G401.6 (cell line): ENCODE results near the gene TRMT10C.
"Not testable (repeated sequence)": the region's sequence is repeated elsewhere in the genome, so short reads cannot be mapped to it uniquely, and the experiment has no call there.

Source experiments
- FAIRE-seq: peaks from 2 replicates; lab custom pipeline; 2012; peaks lifted over from hg19 to GRCh38; lab: Jason Lieb, UNC

TRMT10C gene

DNA sequence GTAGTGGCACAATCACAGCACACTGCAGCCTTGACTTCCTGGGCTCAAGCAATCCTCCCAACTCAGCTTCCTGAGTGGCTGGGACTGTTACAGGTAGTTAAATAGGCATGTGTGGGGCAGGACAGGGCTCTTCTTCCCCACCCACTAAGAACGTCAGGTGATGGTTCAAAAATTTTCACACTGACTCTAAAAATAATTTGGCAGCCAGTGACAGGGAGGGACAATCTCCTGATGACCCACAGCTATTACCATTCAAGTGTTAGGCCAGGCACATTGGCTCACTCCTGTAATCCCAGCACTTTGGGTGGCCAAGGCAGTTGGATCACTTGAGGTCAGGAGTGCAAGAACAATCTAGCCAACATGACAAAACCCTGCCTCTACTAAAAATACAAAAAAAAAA, 12.2 kb upstream of the TRMT10C start:
- FAIRE-seq = no peak

GRCh38 chr3:101551359-101552081, 10.1 kb upstream of the TRMT10C start:
- not testable (repeated sequence) for FAIRE-seq

- not testable (repeated sequence) for FAIRE-seq
Measured at GRCh38 chr3:101553381-101553780, 8.3 kb upstream of the TRMT10C start.

DNA sequence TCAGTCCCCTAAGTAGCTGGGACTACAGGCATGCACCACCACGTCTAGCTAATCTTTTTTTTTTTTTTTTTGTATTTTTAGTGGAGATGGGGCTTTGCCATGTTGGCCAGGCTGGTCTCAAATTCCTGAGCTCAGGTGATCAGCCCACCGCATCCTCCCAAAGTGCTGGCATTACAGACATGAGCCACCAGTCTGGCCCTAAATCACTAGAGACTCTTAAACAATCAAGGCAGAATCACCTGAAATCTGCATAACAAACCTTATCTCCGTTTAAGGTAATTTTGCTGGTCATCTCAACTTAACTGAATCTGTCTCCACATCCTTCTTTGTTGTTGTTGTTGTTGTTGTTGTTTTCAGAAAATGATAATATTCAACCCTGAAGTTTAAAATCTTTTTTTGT, 5.6 kb upstream of the TRMT10C start:
- FAIRE-seq = no peak

DNA sequence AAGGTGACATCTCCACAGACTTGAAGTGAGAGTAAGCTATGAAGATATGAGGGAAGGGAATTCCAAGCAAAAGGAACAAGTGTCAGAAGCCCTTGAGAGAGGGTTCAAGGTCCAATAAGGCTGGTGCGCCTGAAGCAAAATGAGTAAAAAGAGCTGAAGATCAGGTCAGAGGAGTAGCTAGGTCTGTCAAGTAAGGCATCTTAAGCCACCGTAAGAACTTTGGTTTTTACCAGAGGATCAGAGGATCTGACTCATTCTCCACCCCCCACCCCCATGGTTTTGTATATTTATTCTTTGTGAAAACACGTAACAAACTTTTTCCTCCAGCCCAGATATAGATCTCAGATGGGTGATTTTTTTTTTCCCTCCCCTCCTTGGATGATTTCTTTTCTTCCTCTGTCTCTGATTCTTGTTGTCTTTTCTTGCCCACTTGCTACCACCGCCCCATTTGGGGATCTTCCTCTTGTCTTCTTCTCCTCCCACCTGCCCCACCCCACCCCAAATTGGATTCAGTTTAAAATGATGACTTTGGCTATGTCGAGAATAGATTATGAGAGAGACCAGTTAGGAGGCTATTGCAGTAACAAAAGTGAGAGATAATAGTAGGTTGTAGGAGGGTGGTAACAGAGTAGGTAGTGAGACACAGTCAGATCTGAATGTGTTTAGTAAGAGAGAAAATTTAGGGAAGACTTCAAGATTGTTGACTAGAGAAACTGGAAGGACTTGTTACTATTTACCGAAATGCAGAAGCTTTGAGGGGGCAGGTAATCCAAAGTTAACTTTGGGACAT, 6.1 kb downstream of the TRMT10C start:
- FAIRE-seq = no peak

- FAIRE-seq = no peak
Measured at GRCh38 chr3:101571028-101571895, 9.6 kb downstream of the TRMT10C start.

- peak; percentile 96 for FAIRE-seq
Measured at GRCh38 chr3:101573449-101574387, 12.1 kb downstream of the TRMT10C start, which contains the start of gene PCNP. Gene PCNP (plus strand): TSS chr3:101574180. CDS start chr3:101574216, 36 bp downstream.

DNA sequence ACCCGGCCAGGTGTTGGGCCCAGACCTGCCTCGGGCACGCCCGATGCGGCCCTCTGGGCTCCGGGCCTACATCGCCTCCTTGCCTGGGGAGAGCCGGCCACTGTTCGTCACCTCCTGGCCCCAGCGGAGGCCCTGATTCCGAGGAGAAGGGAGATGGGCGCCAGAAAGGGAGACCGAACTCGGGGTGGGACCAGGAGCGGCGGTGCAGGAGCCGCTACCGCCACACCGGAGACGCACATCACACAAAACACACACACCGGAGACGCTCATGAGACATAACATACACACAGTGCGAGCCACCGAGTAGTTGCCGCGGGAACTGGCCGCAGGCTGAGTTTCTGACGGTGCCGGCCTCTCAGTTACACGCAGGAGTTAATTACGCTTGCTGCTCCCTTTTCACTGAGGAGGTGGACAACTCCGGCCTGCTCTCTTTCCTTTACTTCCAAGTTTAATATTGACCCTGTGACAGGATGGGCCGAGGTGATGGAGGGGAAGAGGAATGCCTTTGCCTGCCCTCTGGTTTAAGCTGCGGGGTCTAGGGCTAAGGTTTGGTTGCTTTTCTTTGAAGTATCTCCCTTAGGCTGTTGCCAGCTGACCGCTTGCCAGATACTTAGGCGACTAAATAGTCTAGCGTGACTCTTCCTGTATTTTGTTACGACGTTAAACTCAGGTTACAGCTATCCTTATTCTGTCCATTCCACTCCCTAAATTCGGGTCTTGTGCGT, 12.9 kb downstream of the TRMT10C start:
- no peak for FAIRE-seq

DNA sequence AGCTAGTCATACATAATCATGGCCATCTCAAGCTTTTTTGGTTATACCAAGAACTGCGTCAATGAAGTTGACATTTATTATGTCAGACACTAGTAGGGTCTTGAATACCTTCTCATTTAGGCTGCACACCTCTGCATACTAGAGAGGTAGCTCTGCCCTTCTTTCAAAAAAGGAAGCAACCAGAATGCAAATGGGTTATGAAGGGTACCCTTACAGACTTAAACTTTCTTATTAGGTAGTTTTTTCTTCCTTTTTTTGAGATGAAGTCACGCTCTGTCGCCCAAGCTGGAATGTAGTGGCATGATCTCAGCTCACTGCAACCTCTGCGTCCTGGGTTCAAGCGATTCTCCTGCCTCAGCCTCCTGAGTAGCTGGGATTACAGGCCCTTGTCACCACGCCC, 15.6 kb downstream of the TRMT10C start:
- no peak for FAIRE-seq

- peak; percentile 17 for FAIRE-seq
Measured at GRCh38 chr3:101588616-101589015, 26.9 kb downstream of the TRMT10C start.

- FAIRE-seq = no peak
Measured at GRCh38 chr3:101591071-101591470, 29.4 kb downstream of the TRMT10C start.

- no peak for FAIRE-seq
Measured at GRCh38 chr3:101602731-101603130, 41.1 kb downstream of the TRMT10C start.

- FAIRE-seq = no peak
Measured at GRCh38 chr3:101603184-101603583, 41.5 kb downstream of the TRMT10C start.

DNA sequence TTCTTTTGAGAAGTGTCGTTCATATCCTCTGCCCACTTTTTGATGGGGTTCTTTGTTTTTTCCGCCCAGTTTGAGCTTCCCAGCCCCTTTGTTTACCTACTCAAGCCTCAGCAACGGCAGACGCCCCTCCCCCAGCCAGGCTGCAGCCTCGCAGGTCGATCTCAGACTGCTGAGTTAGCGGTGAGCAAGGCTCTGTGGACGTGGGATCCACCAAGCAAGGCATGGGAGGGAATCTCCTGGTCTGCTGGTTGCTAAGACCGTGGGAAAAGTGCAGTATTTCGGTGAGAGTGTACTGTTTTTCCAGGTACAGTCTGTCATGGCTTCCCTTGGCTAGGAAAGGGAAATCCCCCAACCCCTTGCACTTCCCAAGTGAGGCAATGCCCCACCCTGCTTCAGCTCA, 43.7 kb downstream of the TRMT10C start:
- not testable (repeated sequence) for FAIRE-seq

DNA sequence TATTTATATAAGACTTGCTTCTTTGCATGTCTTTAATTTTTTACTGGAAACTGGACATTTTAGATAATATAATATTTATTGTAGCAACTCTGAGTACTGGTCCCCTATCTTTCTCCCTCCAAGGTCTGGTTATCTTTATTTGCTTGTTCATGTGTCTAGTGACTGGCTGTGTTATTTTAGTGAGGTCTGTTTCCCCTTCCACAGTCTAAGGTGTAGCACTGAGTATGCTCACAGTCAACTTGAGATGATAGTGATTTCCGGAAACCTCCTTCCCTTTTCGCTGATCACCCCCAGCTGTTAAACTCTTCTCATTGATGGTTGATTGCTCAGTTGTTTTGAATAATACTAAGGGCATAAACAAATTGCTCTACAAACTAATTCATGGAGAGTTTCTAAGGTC, 49.4 kb downstream of the TRMT10C start:
- FAIRE-seq = no peak

GRCh38 chr3:101613014-101613413, 51.3 kb downstream of the TRMT10C start:
- not testable (repeated sequence) for FAIRE-seq

- FAIRE-seq = no peak
Measured at GRCh38 chr3:101615525-101615924, 53.9 kb downstream of the TRMT10C start.
